IPS-18a (cell line): ENCODE measurements around the gene FAM98A.

Experiments used
- H3K27ac ChIP-seq: one replicate; pipeline ENCODE4 v1.5.1; 2013; ENCODE audit warnings: low read length
- H3K27me3 ChIP-seq: one replicate; pipeline ENCODE4 v1.6.1; 2013; ENCODE audit warnings: mild to moderate bottlenecking, low read length; ENCODE audit not compliant: control insufficient read depth, insufficient read depth
- H3K36me3 ChIP-seq: one replicate; pipeline ENCODE4 v1.6.1; 2013; ENCODE audit warnings: low read depth, low read length; ENCODE audit not compliant: control insufficient read depth
- H3K4me1 ChIP-seq: one replicate; pipeline ENCODE4 v1.6.1; 2013; ENCODE audit warnings: low read depth, low read length; ENCODE audit not compliant: control insufficient read depth
- H3K4me3 ChIP-seq: one replicate; pipeline ENCODE4 v1.5.1; 2013; ENCODE audit warnings: low read length
- H3K9ac ChIP-seq: one replicate; pipeline ENCODE4 v1.6.1; 2013; ENCODE audit warnings: mild to moderate bottlenecking, low read length, moderate library complexity
- H3K9me3 ChIP-seq: one replicate; pipeline ENCODE4 v1.6.1; 2013; ENCODE audit warnings: low read depth, low read length; ENCODE audit not compliant: control insufficient read depth

FAM98A gene

GRCh38 chr2:33595385-33595784 is 3.7 kb downstream of the FAM98A start:
- Histone ChIP-seq H3K36me3 (peaks cover 44% of the 10 kb centered on the region), H3K27me3 (no peaks in the 10 kb centered on the region), H3K9ac (no peak overlapping the region)

GRCh38 chr2:33589444-33589843 is 9.7 kb downstream of the FAM98A start:
- Histone ChIP-seq H3K27ac (no peak overlapping the region), H3K36me3 (peaks cover 76% of the 10 kb centered on the region), H3K9ac (no peak overlapping the region), H3K4me1 (peaks cover 15% of the 10 kb centered on the region), H3K27me3 (no peaks in the 10 kb centered on the region), H3K9me3 (no peaks in the 10 kb centered on the region), H3K4me3 (no peak overlapping the region)

More at GRCh38 chr2:33595385-33595784, 3.7 kb downstream of the FAM98A start:
- no peaks in the 10 kb centered on the region for H3K9me3 ChIP-seq
- no peak overlapping the region for H3K4me3 ChIP-seq
- peaks cover 11% of the 10 kb centered on the region for H3K4me1 ChIP-seq
- H3K27ac ChIP-seq: no peak overlapping the region

GRCh38 chr2:33588232-33588631 is 10.9 kb downstream of the FAM98A start:
- no peaks in the 10 kb centered on the region for H3K27me3 ChIP-seq
- no peaks in the 10 kb centered on the region for H3K9me3 ChIP-seq
- peaks cover 66% of the 10 kb centered on the region for H3K36me3 ChIP-seq
- H3K27ac ChIP-seq: no peak overlapping the region
- no peak overlapping the region for H3K4me3 ChIP-seq
- H3K4me1 ChIP-seq: peaks cover 27% of the 10 kb centered on the region
- no peak overlapping the region for H3K9ac ChIP-seq

- Histone ChIP-seq H3K4me1 (peaks cover 40% of the 10 kb centered on the region), H3K27ac (no peak overlapping the region), H3K36me3 (peaks cover 54% of the 10 kb centered on the region), H3K27me3 (no peaks in the 10 kb centered on the region), H3K4me3 (no peak overlapping the region), H3K9me3 (no peaks in the 10 kb centered on the region), H3K9ac (no peak overlapping the region)
Measured at GRCh38 chr2:33586766-33587165, 12.3 kb downstream of the FAM98A start.

GRCh38 chr2:33583194-33583938 is 15.7 kb downstream of the FAM98A start:
- peak overlapping the region; percentile 45 for H3K4me3 ChIP-seq
- peaks cover 36% of the 10 kb centered on the region for H3K4me1 ChIP-seq
- peak overlapping the region; percentile 19 for H3K9ac ChIP-seq
- H3K36me3 ChIP-seq: peaks cover 26% of the 10 kb centered on the region
- H3K27ac ChIP-seq: peak overlapping the region; percentile 87
- H3K9me3 ChIP-seq: no peaks in the 10 kb centered on the region
- H3K27me3 ChIP-seq: no peaks in the 10 kb centered on the region

GRCh38 chr2:33581872-33582271 is 17.2 kb downstream of the FAM98A start:
- H3K9ac ChIP-seq: no peak overlapping the region
- peaks cover 32% of the 10 kb centered on the region for H3K4me1 ChIP-seq
- H3K27ac ChIP-seq: no peak overlapping the region
- H3K27me3 ChIP-seq: no peaks in the 10 kb centered on the region
- H3K4me3 ChIP-seq: no peak overlapping the region
- peaks cover 19% of the 10 kb centered on the region for H3K36me3 ChIP-seq
- H3K9me3 ChIP-seq: no peaks in the 10 kb centered on the region

- H3K9me3 ChIP-seq: no peaks in the 10 kb centered on the region
- H3K4me1 ChIP-seq: peaks cover 29% of the 10 kb centered on the region
- H3K4me3 ChIP-seq: no peak overlapping the region
- H3K27me3 ChIP-seq: no peaks in the 10 kb centered on the region
- H3K27ac ChIP-seq: no peak overlapping the region
- no peaks in the 10 kb centered on the region for H3K36me3 ChIP-seq
- no peak overlapping the region for H3K9ac ChIP-seq
Measured at GRCh38 chr2:33579227-33579626, 19.9 kb downstream of the FAM98A start.

GRCh38 chr2:33577668-33578067 is 21.4 kb downstream of the FAM98A start:
- no peak overlapping the region for H3K4me3 ChIP-seq
- peaks cover 13% of the 10 kb centered on the region for H3K4me1 ChIP-seq
- no peak overlapping the region for H3K27ac ChIP-seq
- H3K9me3 ChIP-seq: no peaks in the 10 kb centered on the region
- H3K9ac ChIP-seq: no peak overlapping the region
- no peaks in the 10 kb centered on the region for H3K36me3 ChIP-seq
- H3K27me3 ChIP-seq: no peaks in the 10 kb centered on the region

- Histone ChIP-seq H3K27ac (no peak overlapping the region), H3K9me3 (no peaks in the 10 kb centered on the region), H3K9ac (no peak overlapping the region), H3K4me3 (no peak overlapping the region), H3K27me3 (no peaks in the 10 kb centered on the region), H3K36me3 (no peaks in the 10 kb centered on the region), H3K4me1 (peaks cover 8% of the 10 kb centered on the region)
Measured at GRCh38 chr2:33577084-33577483, 22.0 kb downstream of the FAM98A start.

GRCh38 chr2:33573657-33574056 is 25.4 kb downstream of the FAM98A start:
- no peaks in the 10 kb centered on the region for H3K27me3 ChIP-seq
- no peak overlapping the region for H3K9ac ChIP-seq
- H3K36me3 ChIP-seq: no peaks in the 10 kb centered on the region
- no peak overlapping the region for H3K27ac ChIP-seq
- H3K9me3 ChIP-seq: no peaks in the 10 kb centered on the region
- no peaks in the 10 kb centered on the region for H3K4me1 ChIP-seq
- no peak overlapping the region for H3K4me3 ChIP-seq

GRCh38 chr2:33570681-33571080 is 28.4 kb downstream of the FAM98A start:
- no peak overlapping the region for H3K27ac ChIP-seq
- no peaks in the 10 kb centered on the region for H3K36me3 ChIP-seq
- H3K9me3 ChIP-seq: no peaks in the 10 kb centered on the region
- H3K9ac ChIP-seq: no peak overlapping the region
- no peaks in the 10 kb centered on the region for H3K27me3 ChIP-seq
- H3K4me3 ChIP-seq: no peak overlapping the region
- H3K4me1 ChIP-seq: no peaks in the 10 kb centered on the region

GRCh38 chr2:33561872-33562271 is 37.2 kb downstream of the FAM98A start:
- no peaks in the 10 kb centered on the region for H3K36me3 ChIP-seq
- no peaks in the 10 kb centered on the region for H3K9me3 ChIP-seq
- H3K4me1 ChIP-seq: no peaks in the 10 kb centered on the region
- H3K4me3 ChIP-seq: no peak overlapping the region
- no peaks in the 10 kb centered on the region for H3K27me3 ChIP-seq
- no peak overlapping the region for H3K9ac ChIP-seq
- H3K27ac ChIP-seq: no peak overlapping the region
